ENCODE results near the gene NUAK2.
"Not testable (repeated sequence)": the region's sequence is repeated elsewhere in the genome, so short reads cannot be mapped to it uniquely, and the experiment has no call there.

NUAK2 gene

DNA sequence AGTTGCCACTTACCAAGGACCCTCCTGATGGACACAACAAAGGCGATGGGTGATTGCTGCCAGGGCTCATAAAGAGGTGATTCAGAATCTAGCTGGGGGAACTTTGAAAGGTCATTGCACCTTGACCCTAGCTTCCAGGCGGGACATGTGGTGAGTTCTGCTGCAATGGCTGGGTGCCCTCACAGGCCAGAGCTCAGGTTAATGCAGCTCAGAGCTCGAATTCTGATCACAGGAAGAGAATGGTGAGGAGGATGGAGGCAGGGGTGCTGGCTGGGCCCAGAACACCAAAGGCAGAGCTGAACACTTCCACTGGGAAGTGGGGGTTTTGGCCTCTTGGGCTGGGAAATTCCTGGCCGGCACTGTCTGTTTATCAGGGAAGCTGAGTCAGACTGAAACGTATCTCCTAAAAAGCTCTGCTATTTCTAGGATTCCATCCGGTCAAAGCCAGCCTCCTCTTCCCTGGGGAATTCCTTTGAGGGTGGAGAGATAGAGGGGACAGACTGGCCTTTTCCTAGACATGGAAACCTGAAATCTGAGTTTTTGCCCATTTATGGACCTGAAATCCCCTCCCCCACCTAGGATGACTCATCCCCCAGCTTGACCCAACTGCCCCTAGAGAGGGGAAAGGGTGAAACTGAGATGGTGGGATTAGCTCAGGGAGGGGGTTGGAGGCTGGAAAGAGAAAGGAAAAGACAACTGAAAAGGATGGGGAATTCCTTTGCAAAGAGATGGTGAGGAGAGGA is 27.2 kb downstream of the NUAK2 start:
- no peak for DNase-seq

DNA sequence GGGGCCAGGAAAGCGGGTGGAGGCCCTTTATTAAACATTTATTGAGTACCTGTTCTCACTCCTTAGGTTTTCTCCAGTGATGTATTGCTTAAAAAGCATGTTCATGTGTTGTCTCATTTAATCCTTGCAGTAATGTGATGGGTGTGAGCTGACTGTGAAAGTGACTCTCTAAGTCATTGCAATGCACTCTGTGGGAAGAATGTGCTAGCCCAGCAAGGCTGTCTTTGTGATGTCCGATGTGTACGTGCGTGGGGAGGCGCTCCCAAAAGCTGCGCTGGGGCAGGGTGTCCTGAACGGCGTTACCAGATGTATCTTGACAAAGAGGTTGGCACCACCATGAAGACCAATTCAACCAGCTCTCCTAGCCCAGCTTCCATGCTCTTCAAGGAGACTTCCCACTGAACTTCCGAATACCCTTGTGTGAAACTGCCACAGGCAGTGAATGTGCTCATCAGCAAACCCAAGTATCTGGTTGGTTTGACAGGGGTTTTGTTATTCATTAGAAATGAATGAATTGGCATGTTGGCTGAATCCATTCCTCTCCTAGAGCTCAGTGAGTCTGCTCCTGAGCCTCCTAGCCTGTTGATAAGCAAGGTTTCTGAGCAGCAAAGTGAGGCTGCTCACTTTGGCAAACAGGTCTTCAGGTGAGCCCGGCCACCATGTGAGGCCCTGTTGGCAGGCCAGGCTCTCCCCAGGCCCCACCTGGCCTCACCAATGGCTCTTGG is 28.0 kb downstream of the NUAK2 start:
- no peak for DNase-seq

- no peak for DNase-seq
Measured at GRCh38 chr1:205291596-205291995, 29.9 kb downstream of the NUAK2 start.

DNA sequence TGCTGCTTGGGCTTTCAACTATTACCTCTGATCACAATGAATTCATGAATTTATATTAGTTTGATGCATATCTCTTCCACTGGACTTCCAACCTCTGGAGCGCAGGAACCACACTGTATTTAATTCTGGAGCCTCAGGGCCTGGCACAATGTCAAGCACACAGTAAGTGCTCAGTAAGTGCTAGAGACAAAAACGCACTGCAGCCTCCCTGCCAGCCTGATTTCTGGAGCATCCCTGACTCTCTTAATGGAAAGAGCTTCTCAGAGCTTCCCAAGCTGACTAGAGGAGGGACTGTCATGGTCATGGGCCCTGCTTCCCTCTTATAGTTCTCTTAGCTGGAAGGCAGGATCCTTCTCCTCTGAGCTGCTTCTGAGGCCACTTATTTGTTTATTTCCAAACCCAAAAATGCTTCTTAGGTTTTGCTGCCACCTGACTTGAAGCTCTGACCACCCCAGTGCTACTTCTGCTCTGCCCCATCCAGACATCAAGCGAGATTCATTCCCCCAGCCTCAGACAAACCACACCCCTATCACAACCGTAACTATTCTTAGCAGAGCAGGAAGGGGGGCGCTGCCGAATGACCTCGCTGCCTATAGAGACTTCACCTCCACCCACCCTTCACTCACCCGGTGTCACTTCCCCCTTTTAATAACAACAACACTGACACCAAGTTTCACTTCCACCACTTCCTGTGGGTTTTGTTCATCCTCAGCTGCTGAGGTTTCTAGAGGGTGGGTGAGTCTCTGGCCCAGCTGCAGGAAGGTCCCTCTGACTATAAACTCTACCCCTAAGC is 33.6 kb downstream of the NUAK2 start:
- peak; percentile 67 for DNase-seq

- no peak for DNase-seq
Measured at GRCh38 chr1:205287076-205287475, 34.5 kb downstream of the NUAK2 start.

DNA sequence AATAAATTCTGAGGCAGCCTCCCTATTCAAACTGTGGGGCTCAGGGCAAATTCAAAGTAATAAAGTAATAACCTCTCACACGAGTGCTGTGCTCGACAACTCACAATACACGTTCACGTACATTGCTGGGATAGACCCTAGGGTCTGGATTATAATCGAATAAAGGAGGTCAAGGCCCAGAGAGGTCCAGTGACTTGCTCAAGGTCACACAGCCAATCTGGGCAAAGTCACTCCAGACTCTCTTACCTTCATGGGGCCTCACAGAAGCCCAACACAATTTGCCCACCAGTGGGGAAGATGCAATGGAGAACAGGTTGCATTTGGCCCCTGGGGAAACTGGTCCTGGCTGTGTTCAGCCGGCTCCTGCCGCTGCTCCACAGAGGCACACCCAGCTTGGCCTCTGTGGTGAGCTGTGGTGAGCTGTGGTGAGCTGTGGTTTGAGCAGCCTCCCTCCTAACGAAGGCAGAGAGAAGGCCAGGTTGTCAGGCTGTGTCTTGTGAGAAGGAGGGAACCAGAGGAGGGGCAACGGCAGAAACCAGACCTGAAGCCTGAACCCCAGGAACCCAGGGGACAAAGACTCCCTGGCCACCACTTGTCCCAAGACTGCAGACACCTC is 35.1 kb downstream of the NUAK2 start:
- DNase-seq = peak; percentile 79

GRCh38 chr1:205285381-205286101 is 36.0 kb downstream of the NUAK2 start:
- peak; percentile 50 for DNase-seq

DNA sequence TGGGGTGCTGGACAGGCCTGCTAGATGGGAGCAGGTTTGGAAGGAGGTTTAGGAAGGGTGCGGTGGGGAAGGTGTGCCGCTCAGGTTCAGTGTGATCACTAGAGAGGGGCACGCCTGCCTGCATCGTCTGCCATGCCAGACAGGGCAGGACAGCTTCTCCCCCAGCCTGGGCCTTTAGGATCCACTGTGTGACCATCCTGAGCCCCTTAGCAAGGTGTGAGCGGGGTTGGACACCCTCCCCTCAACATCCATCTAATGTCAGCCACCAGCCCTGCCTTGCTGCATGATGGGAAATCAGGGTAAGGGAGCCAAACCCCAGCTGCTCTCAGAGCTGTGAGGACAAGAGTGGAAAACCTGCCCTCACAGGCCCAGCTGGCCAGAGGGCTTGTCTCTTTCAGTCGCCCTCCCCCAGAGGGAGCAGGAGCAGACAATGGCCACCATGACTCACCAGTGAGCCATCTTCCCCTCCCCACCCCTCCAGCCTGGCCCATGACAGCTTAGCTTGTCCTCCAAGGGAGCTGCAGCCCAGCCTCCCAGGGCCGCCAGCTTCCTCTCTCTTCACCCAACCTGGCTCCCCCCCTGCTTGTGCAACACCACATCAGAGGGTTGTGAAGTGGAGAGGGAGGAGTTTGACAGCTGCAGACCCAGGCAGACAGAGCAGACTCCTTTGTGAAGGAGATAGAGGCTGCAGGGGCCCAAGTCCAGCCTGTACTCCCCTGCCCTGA is 37.0 kb downstream of the NUAK2 start:
- peak; percentile 74 for DNase-seq

DNA sequence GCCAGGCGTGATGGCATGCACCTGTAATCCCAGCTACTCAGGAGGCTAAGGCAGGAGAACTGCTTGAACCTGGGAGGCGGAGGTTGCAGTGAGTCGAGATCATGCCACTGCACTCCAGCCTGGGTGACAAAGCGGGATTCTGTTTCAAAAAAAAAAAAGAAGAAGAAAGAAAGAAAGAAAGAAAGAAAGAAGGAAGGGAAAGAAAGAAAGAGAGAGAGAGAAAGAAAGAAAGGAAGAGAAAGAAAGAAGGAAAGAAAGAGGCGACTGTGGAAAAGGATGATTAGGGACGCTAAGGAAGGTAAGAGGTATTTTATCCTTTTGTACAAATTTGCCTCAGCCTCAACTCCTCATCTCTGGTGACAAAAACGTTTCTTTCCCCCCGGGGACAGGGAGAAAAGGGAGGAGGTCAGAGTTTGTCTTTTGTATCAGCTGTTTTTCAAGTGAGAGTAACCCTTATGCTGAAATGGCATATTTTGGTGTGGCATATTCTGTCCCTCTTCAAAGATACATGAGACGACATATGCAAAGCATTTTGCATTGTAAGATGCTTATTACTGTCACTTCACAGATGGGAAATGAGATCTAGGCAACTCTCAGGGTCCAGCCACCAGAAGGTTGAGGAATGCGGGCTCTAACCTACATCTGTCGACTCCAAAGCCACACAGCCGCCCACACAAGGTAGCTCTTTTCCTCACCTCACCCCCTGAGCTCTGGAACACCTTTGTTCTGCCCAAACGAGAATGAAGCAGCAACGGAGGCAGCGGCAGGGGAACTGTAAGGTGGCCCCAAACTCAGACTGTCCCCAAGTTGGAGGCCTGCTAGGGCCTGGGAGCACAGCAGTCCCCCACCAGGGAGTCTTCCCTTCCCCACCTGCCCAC is 38.0 kb downstream of the NUAK2 start:
- DNase-seq = no peak

- DNase-seq = not testable (repeated sequence)
Measured at GRCh38 chr1:205280666-205281395, 40.7 kb downstream of the NUAK2 start.

DNA sequence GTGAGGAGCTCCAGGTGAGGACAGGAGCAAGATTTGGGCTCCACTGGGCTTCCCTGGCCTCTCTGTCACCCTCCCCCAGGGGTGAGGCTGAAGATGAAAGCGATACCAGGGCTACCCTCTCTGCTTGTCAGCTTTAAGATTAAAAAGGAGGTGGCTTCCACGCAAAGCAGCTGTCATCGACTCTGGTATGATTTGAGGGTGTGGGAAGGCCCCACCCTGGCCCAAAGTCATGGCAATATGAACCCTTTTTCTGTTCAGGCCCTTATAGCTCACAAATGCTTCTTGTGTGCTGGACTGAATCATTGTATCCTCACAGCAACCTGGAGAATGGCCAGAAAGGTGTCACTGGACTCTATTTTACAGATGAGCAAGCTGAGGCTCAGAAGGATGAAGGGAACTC is 41.6 kb downstream of the NUAK2 start:
- DNase-seq = no peak

GRCh38 chr1:205276689-205277065 is 44.9 kb downstream of the NUAK2 start:
- DNase-seq = no peak

DNA sequence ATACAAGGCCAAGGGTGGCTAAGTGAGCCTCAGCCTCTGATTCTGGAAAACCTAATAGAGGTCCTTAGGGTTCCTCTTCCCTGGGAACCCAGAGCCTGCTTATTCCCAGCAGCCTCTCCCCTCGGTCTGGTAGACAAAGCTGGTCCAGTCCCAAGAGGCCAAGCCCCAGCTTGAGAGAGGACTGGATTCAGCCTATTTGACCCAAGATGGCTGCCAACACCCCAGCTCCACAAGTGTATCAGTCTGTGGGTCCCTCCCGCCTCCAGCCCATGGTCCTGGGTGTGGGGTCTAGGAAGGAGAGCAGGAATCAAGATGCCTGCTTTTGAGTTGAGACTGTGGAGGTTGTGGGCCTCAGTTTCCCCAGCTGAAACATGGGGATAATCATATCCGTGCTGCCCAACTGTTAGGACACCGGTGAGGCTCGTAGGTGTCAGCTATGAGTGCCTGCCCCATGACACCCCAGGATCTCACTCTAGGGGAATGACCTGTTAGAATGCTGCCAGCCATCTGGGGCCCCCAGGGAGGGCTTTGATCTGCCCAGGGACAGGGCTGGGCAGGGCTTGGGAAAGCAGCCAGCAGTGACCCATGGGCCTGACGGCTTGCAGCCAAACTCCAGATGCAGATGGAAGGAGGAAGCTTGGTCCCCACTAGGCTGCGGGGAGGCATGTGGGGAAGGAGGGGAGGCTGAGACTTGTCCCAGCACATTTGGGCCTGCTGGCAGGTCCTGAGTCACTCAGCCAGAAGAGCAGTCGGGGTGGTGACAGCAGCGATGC is 45.4 kb downstream of the NUAK2 start:
- no peak for DNase-seq

GRCh38 chr1:205275133-205275532 is 46.4 kb downstream of the NUAK2 start:
- DNase-seq = no peak

DNA sequence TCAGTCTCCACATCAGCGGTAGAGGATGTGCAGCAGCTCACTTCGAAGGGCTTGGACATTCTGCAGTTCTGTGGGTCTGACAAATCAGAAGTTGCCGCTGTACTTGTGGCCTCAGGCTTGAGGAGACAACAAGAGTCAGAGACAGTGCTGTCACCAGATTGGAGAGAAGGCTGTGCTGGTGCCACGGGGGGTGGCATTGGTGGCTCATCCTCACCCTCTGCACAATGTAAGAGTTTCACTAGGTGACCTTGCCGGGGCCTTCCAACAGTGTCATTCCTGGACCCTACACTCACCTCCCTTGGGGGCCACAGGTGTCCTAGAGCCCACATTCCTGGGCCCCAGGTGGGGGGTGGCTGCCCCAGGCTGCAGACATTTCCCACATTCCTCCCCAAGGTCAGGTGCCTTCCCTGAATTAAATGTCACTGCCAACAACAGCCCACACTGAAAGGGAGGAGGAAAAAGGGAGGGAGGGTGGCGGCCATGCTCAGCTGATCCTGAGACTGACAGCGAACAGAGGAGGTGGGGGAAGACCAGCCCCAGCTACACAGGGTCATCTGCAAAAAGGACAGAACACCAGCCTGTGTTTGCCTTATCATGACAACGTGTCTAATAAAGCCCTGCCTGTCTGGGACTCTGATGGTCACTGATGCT is 47.4 kb downstream of the NUAK2 start:
- DNase-seq = no peak

GRCh38 chr1:205273551-205273982 is 48.0 kb downstream of the NUAK2 start:
- DNase-seq = peak; percentile 84

GRCh38 chr1:205272536-205272935 is 49.0 kb downstream of the NUAK2 start:
- no peak for DNase-seq

DNA sequence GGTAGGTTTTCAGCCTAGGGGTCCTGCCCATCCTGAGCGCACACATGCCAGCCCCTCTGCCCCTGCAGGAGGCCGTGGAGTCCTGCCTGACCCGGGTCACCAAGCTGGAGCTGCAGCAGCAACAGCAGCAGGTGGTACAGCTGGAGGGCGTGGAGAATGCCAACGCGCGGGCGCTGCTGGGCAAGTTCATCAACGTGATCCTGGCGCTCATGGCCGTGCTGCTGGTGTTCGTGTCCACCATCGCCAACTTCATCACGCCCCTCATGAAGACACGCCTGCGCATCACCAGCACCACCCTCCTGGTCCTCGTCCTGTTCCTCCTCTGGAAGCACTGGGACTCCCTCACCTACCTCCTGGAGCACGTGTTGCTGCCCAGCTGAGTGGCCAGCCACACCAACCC is 49.8 kb downstream of the NUAK2 start:
- DNase-seq = no peak

DNA sequence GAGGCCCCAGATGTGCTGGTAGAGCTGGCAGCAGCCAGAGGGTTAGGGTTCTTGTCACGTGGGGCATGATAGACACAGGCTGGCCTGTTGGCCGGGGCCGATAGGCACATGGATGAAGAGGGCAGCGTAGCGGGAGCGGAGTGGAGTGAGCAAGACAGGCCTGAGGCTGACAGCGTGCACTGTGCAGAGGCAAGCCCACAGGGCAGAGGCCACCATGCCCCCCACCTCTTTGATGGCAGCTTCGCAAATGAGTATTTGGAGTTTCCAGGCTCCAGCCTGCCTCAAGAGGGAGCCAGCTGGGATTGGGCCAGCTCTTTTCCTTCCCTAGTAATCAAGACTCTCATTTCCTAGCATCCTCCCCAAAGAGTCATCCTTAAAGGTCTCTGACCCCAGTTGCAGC is 50.3 kb downstream of the NUAK2 start:
- DNase-seq = no peak

Data from activated CD4-positive, CD25-positive, alpha-beta regulatory T cell treated with anti-CD3 and anti-CD28 coated beads, Interleukin-2, amount 50 U/mL, for 72 hours (primary cell).